GM08714 (cell line): ENCODE results near the gene MGAT4B.
"Not testable (repeated sequence)": the region's sequence is repeated elsewhere in the genome, so short reads cannot be mapped to it uniquely, and the experiment has no call there.

Experiments used
- H3K4me3 ChIP-seq: fragments of 200-500 bp; sonication (Bioruptor generic); 2 replicates; pipeline ENCODE4 v1.5.1; 2014; ENCODE audit warnings: mild to moderate bottlenecking, low read length, inconsistent platforms
- ZNF274 ChIP-seq: IDR thresholded peaks from 2 replicates; pipeline ENCODE4 v1.6.1; 2012; ENCODE audit warnings: mild to moderate bottlenecking, low read depth, low read length

Gene MGAT4B

DNA sequence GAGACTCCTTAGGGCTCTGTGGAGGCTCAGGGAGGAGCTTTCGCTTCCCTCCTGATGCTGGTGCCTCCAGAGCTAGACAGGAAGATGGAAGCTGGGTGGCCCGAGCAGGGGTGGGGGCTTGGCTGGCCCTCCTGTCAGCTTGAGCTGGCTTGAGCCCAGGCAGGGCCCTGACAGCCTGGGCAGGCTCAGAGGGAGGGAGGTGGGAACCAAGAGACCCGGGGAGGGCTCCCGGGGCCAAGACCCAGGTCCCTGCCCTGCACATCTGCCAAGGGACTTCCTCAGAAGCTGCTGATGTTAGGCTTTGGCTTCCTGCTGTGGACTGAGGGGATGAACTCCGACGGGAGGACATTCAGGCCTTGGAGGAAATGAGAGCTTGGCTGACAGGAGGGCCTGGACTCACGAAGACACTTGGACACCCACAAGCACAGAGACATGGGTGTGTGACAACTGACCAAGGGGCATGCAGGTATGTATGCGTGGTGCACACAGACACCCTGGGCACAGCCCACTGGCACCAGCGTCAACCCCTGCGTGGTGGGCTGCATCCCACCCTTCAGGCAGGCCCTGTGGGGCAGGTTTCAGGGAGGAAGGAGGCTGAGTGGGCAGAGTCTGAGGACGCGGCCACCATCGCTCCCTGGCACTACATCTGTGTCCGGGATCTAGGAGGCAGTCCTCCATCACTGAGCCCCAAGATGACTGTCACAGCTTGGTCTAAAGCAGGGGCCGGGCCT lies 14.6 kb downstream of the MGAT4B start:
- no peak for TF ChIP-seq ZNF274

DNA sequence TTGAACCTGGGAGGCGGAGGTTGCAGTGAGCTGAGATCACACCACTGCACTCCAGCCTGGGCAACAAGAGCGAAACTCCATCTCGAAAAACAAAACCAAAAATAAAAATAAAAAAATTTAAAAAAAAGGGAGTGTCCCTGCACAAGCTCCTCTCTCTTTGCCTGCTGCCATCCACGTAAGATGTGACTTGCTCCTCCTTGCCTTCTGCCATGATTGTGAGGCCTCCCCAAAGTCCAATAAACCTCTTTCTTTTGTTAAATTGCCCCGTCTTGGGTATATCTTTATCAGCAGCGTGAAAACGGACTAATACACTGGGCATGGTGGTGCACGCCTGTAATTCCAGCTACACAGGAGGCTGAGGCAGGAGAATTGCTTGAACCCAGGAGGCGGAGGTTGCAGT lies 17.4 kb downstream of the MGAT4B start:
- not testable (repeated sequence) for H3K4me3 ChIP-seq

More for the DNA sequence above, 14.6 kb downstream of the MGAT4B start:
- H3K4me3 ChIP-seq = no peak overlapping the region

DNA sequence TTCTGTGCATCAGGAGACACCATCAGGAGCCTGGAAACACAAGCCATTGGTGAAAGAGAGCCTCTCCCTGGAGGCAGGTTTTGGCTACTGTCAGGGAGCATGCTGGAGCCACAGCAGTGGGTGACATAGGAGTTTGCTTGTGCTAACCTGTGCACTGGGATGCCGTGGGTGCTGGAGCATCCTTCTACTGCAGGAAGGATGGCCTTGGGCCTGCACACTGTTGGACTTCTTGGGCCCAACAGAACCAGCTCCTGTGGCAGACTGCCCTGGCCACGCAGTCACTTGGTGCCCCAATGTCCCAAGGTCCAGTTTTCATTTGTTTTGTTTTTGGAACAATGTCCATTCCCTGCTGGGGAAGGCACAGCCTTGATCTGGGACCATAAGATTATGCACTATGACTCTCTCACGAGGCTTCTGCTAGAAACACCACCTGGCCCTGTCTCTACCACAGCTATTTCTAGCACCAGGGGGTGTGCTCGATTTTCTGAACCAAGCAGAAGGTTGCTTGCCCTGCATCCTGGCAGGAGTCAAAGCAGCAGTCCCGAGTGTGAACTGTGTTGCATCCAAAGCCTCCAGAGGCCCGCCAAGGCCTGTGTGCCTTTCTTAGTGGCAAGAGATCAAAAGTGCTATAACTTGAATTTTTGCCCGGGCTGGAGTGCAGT lies 18.3 kb downstream of the MGAT4B start:
- TF ChIP-seq ZNF274 = no peak
- H3K4me3 ChIP-seq = no peak overlapping the region

DNA sequence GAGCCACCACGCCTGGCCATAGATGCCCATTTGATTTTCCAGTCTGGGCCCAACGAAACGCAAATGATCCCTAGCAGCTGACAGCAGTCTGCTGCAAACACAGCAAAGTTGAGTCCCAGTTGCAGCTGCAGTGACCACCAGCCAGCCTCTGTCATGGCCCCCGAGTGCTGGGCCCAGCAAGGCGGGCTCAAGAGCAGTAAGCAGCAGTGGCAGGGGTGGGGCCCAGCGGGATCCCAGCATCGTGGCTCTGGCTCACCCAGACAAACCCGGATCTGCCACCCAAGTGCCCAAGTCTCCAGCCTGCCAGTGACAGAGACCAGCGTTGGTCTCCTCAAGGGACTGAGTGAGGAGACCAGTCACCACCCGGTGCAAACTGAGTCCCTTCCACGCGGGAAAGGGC lies 19.8 kb downstream of the MGAT4B start:
- H3K4me3 ChIP-seq = no peak overlapping the region
- no peak for TF ChIP-seq ZNF274

DNA sequence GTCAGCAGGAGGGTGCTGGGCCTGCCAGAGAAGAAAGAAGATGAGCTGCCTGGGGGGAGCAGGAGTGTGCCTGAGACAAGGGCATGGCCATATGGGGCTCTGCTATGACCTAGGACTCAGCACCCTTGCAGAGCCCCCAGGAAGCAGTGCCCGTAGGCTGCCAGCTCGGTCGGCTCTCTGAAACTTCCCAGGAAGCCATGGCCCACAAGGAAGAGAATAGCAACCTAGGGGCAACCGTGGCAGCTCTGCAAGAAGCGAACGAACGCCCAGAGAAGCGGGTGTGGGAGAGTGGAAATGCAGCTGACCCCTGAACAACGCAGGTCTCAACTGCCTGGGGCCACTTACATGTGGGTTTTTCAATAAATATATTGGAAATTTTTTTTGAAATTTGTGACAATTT lies 23.5 kb downstream of the MGAT4B start:
- no peak for TF ChIP-seq ZNF274

DNA sequence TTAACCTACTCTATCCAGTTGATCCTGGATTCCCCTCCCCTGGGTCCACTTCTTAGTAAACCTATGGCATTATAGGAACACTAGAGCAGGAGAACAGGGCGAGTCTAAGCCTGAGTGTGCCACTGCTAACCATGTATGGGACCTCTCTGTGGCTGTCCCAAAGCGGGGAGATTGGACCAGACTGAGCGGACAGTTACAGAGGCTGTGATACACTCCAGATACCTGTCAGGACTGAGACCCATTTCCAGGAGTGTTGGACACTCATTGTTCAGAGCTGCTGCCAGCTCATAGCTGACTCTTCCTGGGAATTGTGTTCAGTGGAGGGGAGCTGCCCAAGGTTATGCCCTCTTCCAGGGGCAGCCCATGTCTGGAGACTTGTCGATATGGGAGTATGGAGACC lies 24.8 kb downstream of the MGAT4B start:
- no peak for TF ChIP-seq ZNF274

More for the DNA sequence above, 23.5 kb downstream of the MGAT4B start:
- H3K4me3 ChIP-seq = no peak overlapping the region

DNA sequence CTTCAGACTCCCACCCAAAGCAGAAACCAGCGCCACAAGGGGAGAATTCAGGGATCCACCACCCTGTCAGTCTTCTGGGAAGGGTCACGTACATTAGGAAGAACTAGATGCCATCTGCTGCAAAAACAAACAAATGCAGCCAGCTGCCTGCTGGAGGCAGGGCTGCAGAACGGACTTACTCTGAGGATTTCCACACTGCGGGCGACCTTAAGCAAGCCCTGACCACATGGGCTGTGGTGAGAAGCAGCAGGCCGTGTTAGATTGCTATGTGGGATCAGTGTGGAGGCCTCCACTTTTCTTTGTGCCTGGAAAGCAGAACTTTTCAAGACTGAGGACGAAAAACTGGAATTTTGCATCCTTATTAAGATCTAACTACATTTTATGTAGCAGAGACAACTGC lies 26.3 kb downstream of the MGAT4B start:
- H3K4me3 ChIP-seq = no peak overlapping the region
- TF ChIP-seq ZNF274 = no peak

More for the DNA sequence above, 24.8 kb downstream of the MGAT4B start:
- no peak overlapping the region for H3K4me3 ChIP-seq

DNA sequence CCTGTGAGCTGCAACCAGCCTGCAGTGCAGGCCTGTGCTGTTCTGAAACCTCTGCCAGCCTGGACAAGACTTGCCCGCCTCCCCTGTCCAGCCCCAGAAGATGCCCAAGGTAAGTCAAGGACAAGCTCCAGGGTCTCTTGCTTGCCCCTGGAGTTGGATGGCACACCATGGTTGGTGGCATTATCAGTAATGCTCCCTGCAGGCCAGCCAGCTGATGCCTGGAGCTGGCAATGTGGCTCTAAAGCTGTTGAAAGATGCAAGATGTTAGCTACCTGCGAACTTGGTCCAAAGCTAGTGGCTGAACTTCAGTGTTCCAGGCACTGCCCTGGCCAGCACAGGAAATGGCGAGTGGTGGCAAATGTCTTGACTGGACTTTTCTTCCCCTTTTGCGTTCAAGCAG lies 26.8 kb downstream of the MGAT4B start:
- no peak overlapping the region for H3K4me3 ChIP-seq

DNA sequence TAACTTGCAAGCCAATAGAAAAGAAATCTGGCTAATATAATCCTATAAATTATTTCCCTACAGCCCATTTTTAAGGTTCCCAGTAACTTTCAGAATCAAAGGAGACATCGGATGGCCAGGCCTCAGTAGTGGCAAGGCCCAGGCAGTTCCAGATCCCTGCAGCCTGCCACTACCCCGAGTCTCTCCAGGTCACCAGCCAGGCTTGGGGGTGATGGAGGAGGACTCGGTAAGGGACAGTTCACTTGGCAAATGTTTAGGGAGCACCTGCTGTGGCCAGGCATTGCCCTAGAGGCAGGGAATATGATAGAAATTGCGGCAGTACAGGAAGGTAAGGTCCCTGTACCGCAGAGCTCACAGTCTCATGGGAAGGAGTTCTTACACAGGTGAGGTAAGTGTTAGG lies 28.1 kb downstream of the MGAT4B start:
- H3K4me3 ChIP-seq = no peak overlapping the region
- TF ChIP-seq ZNF274 = no peak

More for the DNA sequence above, 26.8 kb downstream of the MGAT4B start:
- no peak for TF ChIP-seq ZNF274

DNA sequence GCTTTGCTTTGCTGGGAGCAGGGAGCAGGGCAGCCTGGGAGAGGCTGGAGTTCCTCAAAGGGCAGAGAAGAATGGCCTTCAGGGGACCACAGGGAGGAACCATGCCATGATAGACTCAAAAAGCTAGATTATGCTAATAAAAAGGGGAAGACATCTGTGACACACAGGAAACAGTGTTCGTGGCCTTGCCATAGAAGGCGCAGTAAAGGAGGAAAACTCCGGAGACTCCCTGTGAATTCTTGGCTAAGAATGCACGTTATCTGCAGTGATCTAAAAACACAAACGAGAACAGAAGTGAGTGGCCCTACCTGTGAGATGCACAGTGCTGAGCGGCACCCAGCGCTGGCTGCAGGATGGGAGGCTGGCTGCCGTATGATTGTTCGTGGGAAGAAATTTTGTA lies 28.8 kb downstream of the MGAT4B start:
- TF ChIP-seq ZNF274 = no peak
- H3K4me3 ChIP-seq = no peak overlapping the region

DNA sequence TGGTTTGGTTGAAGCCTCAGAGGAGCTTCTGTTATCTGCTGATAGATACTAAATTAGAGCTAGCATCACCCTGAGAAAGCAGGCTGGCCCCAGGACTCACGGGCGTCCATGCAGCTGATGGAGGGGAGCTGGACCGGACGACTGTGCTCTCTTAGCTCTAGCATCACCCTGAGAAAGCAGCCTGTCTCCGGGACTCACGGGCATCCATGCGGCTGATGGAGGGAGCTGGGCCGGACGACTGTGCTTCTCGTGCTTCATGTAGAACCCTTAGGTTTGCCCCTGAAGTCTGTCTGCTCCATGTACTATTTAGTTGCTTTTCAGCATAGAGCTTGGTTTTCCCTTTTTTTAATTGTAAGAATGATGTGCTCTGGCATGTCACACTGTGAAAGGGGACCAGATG lies 29.2 kb downstream of the MGAT4B start:
- H3K4me3 ChIP-seq = no peak overlapping the region
- TF ChIP-seq ZNF274 = no peak

DNA sequence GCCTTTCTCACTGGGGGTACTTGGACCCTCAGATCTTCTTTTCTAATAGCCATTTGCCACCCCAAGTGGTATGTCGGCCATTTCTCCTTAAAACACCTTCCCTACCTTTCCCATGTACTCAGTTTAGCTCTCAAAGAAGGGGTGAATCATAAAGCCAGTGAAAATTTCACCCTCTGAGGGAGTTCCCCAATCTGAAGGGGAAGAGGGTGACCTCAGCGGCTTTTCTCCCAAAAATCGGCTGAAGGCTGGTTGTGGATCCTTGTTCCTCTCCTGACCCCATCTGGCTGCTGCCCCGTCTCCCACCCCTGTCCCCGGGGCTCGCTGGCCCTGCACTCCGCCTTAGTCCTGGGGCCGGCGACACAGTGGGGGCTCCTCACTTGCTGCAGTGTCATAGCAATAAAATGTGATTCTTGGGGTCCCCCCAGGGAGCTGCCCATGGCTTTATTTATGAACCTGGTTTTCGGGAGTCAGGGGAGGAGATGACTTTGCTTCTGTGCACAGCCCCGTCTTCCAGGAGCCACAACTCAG lies 30.2 kb downstream of the MGAT4B start:
- H3K4me3 ChIP-seq = no peak overlapping the region
- TF ChIP-seq ZNF274 = no peak

DNA sequence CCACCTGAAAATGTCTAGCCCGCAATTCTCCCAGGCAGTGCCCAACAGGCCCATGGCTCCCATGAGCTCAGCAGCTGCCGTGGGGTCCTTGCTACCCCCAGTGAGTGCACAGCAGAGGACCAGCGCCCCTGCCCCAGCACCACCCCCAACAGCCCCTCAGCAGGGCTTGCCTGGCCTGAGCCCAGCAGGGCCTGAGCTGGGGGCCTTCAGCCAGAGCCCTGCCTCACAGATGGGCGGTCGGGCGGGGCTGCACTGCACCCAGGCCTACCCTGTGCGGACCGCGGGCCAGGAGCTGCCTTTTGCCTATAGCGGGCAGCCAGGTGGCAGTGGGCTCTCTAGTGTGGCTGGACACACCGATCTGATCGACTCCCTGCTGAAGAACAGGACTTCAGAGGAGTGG lies 32.2 kb downstream of the MGAT4B start:
- H3K4me3 ChIP-seq = no peak overlapping the region
- TF ChIP-seq ZNF274 = no peak

DNA sequence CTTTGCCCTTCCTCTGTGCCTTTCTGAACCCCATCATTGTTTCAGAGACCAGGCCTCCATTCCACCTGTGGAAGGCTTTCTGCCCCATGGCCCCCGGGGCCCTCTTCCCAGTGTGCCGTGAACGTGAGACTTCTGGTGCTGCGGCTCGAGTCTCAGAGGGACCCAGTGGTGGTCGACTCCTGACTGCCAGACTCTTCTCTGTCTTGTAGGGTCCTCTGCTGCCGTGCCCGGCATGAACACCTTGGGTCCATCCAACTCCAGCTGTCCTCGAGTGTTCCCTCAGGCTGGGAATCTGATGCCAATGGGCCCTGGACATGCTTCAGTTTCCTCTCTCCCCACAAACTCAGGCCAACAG lies 33.0 kb downstream of the MGAT4B start:
- H3K4me3 ChIP-seq = no peak overlapping the region
- TF ChIP-seq ZNF274 = no peak

DNA sequence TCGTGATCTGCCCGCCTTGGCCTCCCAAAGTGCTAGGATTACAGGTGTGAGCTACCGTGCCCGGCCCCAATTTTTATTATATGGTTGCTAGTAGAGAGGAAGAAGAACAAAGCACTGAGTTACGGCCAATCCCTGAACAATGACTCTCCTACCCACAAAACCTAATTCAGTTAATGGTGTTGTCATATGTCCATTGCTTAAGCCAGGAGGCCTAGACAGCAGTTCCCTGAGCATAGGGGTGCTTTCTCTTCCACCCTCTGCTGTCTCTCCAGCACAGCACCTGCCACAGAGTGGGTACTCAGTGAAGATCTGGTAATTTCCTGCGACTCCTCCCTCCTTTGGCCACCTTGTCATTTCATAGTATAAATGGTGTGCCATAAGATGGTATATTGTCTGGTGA lies 34.3 kb downstream of the MGAT4B start:
- TF ChIP-seq ZNF274 = no peak
- no peak overlapping the region for H3K4me3 ChIP-seq
